HEK293 (cell line): ENCODE measurements around the gene TPI1.

Experiments
- CTCF ChIA-PET: fragments of 350-600 bp; formaldehyde crosslinking; extraction: SDS; loops from one replicate; lab custom pipeline; 2021; ENCODE audit warnings: antibody characterized with exemption; lab: Yijun Ruan, JAX
- POLR2A ChIA-PET: fragments of 300-600 bp; formaldehyde crosslinking; extraction: SDS; loops from one replicate; lab custom pipeline; 2020; ENCODE audit warnings: antibody characterized with exemption, inconsistent platforms; lab: Yijun Ruan, JAX
- H3K27ac ChIP-seq: fragments of 200-500 bp; sonication (Bioruptor generic); 2 replicates; pipeline ENCODE4 v1.5.1; 2014; ENCODE audit warnings: low read depth, low read length, control low read depth, inconsistent platforms; ENCODE audit errors: extremely low read depth
- H3K36me3 ChIP-seq, 2 experiments: fragments of 200-500 bp in 1 of 2; sonication (Bioruptor generic) in 1 of 2; 1 replicate in 1 of 2; 2 replicates in 1 of 2; pipeline ENCODE4 v1.5.1; 2014 to 2017; ENCODE audit warnings: inconsistent platforms in 2 of 2, low read length in 2 of 2; ENCODE audit not compliant: control insufficient read depth in 2 of 2, insufficient read depth in 1 of 2
- H3K4me1 ChIP-seq: fragments of 200-500 bp; sonication (Bioruptor generic); 2 replicates; pipeline ENCODE4 v1.5.1; 2014; ENCODE audit warnings: mild to moderate bottlenecking, low read length, inconsistent platforms; ENCODE audit not compliant: control insufficient read depth, insufficient read depth
- H3K4me3 ChIP-seq: 2 replicates; pipeline ENCODE4 v1.5.1; 2011; ENCODE audit warnings: low read depth, mild to moderate bottlenecking, control low read depth, low read length, moderate library complexity
- H3K9me3 ChIP-seq: fragments of 200-500 bp; sonication (Bioruptor generic); 2 replicates; pipeline ENCODE4 v1.5.1; 2014; ENCODE audit warnings: low read depth, low read length, inconsistent platforms; ENCODE audit not compliant: control insufficient read depth, insufficient read depth
- BCL11B ChIP-seq: fragments of 450-650 bp; formaldehyde crosslinking; IDR thresholded peaks from 2 replicates; pipeline ENCODE4 v1.5.1; 2016; ENCODE audit warnings: low read depth, missing biosample characterization, missing genetic modification characterization
- EGR2 ChIP-seq: fragments of 450-650 bp; formaldehyde crosslinking; IDR thresholded peaks from 2 replicates; pipeline ENCODE4 v1.5.1; 2016; ENCODE audit warnings: low read depth, missing biosample characterization, missing genetic modification characterization
- HOXD13 ChIP-seq: sonication (generic); formaldehyde crosslinking; IDR thresholded peaks from 2 replicates; pipeline ENCODE4 v1.8.0; 2022; ENCODE audit warnings: missing genetic modification reagents, borderline replicate concordance
- KLF10 ChIP-seq: fragments of 450-650 bp; IDR thresholded peaks from 2 replicates; pipeline ENCODE4 v1.5.1; 2018; ENCODE audit warnings: missing biosample characterization, mild to moderate bottlenecking, missing genetic modification characterization
- OSR2 ChIP-seq: fragments of 450-650 bp; formaldehyde crosslinking; IDR thresholded peaks from 2 replicates; pipeline ENCODE4 v1.5.1; 2016; ENCODE audit warnings: missing biosample characterization, missing genetic modification characterization
- SCRT1 ChIP-seq: fragments of 450-650 bp; formaldehyde crosslinking; IDR thresholded peaks from 2 replicates; pipeline ENCODE4 v1.5.1; 2016; ENCODE audit warnings: missing biosample characterization, missing genetic modification characterization, borderline replicate concordance
- SP2 ChIP-seq: fragments of 450-650 bp; formaldehyde crosslinking; IDR thresholded peaks from 2 replicates; pipeline ENCODE4 v1.5.1; 2016; ENCODE audit warnings: missing biosample characterization, missing genetic modification characterization
- ZBTB21 ChIP-seq: fragments of 450-650 bp; formaldehyde crosslinking; IDR thresholded peaks from 2 replicates; pipeline ENCODE4 v1.5.1; 2017; ENCODE audit warnings: missing biosample characterization, missing genetic modification characterization
- ZFP37 ChIP-seq: fragments of 450-650 bp; formaldehyde crosslinking; IDR thresholded peaks from 2 replicates; pipeline ENCODE4 v1.5.1; 2016; ENCODE audit warnings: missing biosample characterization, missing genetic modification characterization
- ZNF10 ChIP-seq: fragments of 450-650 bp; formaldehyde crosslinking; IDR thresholded peaks from 2 replicates; pipeline ENCODE4 v1.5.1; 2017; ENCODE audit warnings: missing biosample characterization, missing genetic modification characterization
- ZNF140 ChIP-seq: fragments of 450-650 bp; formaldehyde crosslinking; IDR thresholded peaks from 2 replicates; pipeline ENCODE4 v1.5.1; 2016; ENCODE audit warnings: missing biosample characterization, missing genetic modification characterization
- ZNF16 ChIP-seq: fragments of 450-650 bp; formaldehyde crosslinking; IDR thresholded peaks from 2 replicates; pipeline ENCODE4 v1.5.1; 2016; ENCODE audit warnings: low read depth, missing biosample characterization, missing genetic modification characterization
- ZNF2 ChIP-seq: fragments of 450-650 bp; formaldehyde crosslinking; IDR thresholded peaks from 2 replicates; pipeline ENCODE4 v1.5.1; 2016; ENCODE audit warnings: missing biosample characterization, missing genetic modification characterization
- ZNF324 ChIP-seq: fragments of 450-650 bp; formaldehyde crosslinking; IDR thresholded peaks from 2 replicates; pipeline ENCODE4 v1.5.1; 2016; ENCODE audit warnings: missing biosample characterization, missing genetic modification characterization
- ZNF629 ChIP-seq: fragments of 450-650 bp; formaldehyde crosslinking; IDR thresholded peaks from 2 replicates; pipeline ENCODE4 v1.5.1; 2017; ENCODE audit warnings: missing biosample characterization, missing genetic modification characterization
- ZNF658 ChIP-seq: fragments of 450-650 bp; formaldehyde crosslinking; IDR thresholded peaks from 2 replicates; pipeline ENCODE4; 2016; ENCODE audit warnings: missing biosample characterization, missing genetic modification characterization
- ZNF768 ChIP-seq: fragments of 450-650 bp; formaldehyde crosslinking; IDR thresholded peaks from 2 replicates; pipeline ENCODE4 v1.5.1; 2018; ENCODE audit warnings: missing biosample characterization, mild to moderate bottlenecking, missing genetic modification characterization
- ZNF785 ChIP-seq: fragments of 450-650 bp; formaldehyde crosslinking; IDR thresholded peaks from 2 replicates; pipeline ENCODE4 v1.5.1; 2016; ENCODE audit warnings: missing biosample characterization, missing genetic modification characterization
- ZSCAN16 ChIP-seq: fragments of 450-650 bp; formaldehyde crosslinking; IDR thresholded peaks from 2 replicates; pipeline ENCODE4 v1.5.1; 2016; ENCODE audit warnings: missing biosample characterization, missing genetic modification characterization
- TF ChIP-seq, protein P1 (sequence below): fragments of 450-650 bp; formaldehyde crosslinking; IDR thresholded peaks from 2 replicates; pipeline ENCODE4 v1.5.1; 2016; ENCODE audit warnings: missing biosample characterization, missing genetic modification characterization
- TF ChIP-seq, protein P2 (sequence below): fragments of 450-650 bp; formaldehyde crosslinking; conservative IDR thresholded peaks from 2 replicates; pipeline ENCODE4 v1.5.1; 2016; ENCODE audit warnings: low read depth, missing biosample characterization, missing genetic modification characterization

Gene TPI1

GRCh38 chr12:6817662-6818157, 49.6 kb upstream of the TPI1 start (continued):
- peak; percentile 55 for TF ChIP-seq EGR2 (tag by site-specific recombination)
- TF ChIP-seq ZBTB21 (tag by site-specific recombination): no peak

DNA sequence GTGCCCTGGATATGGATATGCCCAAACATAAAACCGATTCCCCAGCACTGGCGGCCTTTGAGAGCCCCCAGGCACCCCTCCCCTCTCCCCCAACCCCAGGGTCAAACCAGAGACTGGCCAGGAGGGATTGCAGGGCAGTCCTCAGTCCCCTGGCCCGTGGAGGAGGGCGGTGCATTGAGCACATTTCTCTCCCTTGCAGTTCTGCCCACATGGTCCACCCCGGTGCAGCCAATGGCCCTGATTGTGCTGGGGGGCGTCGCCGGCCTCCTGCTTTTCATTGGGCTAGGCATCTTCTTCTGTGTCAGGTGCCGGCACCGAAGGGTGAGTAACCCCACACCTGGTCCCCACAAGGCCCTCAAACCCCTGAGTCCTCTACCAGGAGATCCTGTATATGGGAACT, 49.1 kb upstream of the TPI1 start:
- CTCF ChIA-PET: interaction anchor here (2.0 kb wide), 1 partner anchor 65 kb away, joined by 9 read pairs; the partner anchor contains the start of gene MLF2

GRCh38 chr12:6818645-6819044, 48.7 kb upstream of the TPI1 start:
- ChIA-PET CTCF (interaction anchor here (2.0 kb wide), 1 partner anchor 66 kb away, joined by 9 read pairs; the partner anchor contains the start of gene MLF2), POLR2A (no interaction called here)
- TF ChIP-seq BCL11B (no peak), ZNF658 (no peak), ZSCAN16 (tag by site-specific recombination) (no peak), ZFP37 (no peak), SCRT1 (tag by site-specific recombination) (no peak), HOXD13 (no peak), ZNF768 (no peak), ZNF324 (tag by site-specific recombination) (no peak), OSR2 (no peak)
- TF ChIP-seq, protein P1, sequence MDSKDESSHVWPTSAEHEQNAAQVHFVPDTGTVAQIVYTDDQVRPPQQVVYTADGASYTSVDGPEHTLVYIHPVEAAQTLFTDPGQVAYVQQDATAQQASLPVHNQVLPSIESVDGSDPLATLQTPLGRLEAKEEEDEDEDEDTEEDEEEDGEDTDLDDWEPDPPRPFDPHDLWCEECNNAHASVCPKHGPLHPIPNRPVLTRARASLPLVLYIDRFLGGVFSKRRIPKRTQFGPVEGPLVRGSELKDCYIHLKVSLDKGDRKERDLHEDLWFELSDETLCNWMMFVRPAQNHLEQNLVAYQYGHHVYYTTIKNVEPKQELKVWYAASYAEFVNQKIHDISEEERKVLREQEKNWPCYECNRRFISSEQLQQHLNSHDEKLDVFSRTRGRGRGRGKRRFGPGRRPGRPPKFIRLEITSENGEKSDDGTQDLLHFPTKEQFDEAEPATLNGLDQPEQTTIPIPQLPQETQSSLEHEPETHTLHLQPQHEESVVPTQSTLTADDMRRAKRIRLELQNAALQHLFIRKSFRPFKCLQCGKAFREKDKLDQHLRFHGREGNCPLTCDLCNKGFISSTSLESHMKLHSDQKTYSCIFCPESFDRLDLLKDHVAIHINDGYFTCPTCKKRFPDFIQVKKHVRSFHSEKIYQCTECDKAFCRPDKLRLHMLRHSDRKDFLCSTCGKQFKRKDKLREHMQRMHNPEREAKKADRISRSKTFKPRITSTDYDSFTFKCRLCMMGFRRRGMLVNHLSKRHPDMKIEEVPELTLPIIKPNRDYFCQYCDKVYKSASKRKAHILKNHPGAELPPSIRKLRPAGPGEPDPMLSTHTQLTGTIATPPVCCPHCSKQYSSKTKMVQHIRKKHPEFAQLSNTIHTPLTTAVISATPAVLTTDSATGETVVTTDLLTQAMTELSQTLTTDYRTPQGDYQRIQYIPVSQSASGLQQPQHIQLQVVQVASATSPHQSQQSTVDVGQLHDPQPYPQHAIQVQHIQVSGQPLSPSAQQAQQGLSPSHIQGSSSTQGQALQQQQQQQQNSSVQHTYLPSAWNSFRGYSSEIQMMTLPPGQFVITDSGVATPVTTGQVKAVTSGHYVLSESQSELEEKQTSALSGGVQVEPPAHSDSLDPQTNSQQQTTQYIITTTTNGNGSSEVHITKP: no peak
- TF ChIP-seq, protein P2, sequence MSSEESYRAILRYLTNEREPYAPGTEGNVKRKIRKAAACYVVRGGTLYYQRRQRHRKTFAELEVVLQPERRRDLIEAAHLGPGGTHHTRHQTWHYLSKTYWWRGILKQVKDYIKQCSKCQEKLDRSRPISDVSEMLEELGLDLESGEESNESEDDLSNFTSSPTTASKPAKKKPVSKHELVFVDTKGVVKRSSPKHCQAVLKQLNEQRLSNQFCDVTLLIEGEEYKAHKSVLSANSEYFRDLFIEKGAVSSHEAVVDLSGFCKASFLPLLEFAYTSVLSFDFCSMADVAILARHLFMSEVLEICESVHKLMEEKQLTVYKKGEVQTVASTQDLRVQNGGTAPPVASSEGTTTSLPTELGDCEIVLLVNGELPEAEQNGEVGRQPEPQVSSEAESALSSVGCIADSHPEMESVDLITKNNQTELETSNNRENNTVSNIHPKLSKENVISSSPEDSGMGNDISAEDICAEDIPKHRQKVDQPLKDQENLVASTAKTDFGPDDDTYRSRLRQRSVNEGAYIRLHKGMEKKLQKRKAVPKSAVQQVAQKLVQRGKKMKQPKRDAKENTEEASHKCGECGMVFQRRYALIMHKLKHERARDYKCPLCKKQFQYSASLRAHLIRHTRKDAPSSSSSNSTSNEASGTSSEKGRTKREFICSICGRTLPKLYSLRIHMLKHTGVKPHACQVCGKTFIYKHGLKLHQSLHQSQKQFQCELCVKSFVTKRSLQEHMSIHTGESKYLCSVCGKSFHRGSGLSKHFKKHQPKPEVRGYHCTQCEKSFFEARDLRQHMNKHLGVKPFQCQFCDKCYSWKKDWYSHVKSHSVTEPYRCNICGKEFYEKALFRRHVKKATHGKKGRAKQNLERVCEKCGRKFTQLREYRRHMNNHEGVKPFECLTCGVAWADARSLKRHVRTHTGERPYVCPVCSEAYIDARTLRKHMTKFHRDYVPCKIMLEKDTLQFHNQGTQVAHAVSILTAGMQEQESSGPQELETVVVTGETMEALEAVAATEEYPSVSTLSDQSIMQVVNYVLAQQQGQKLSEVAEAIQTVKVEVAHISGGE: no peak
- Histone ChIP-seq H3K9me3 (no peaks in the 10 kb centered on the region), H3K36me3 (no peaks in the 10 kb centered on the region), H3K27ac (no peak overlapping the region), H3K4me1 (peaks cover 6% of the 10 kb centered on the region; the same call in 1 of the 2 replicates), H3K4me3 (no peak overlapping the region)

More for the DNA sequence above, 49.1 kb upstream of the TPI1 start:
- peaks cover 6% of the 10 kb centered on the region; the same call in 1 of the 2 replicates for H3K4me1 ChIP-seq
- H3K9me3 ChIP-seq: no peaks in the 10 kb centered on the region
- POLR2A ChIA-PET: no interaction called here
- H3K36me3 ChIP-seq: no peaks in the 10 kb centered on the region
- H3K4me3 ChIP-seq: no peak overlapping the region
- TF ChIP-seq ZNF10 (tag by site-specific recombination) (peak; percentile 43; the same call in 1 of the 2 replicates), SP2 (peak; percentile 13; the same call in 1 of the 2 replicates), ZNF629 (tag by site-specific recombination) (no peak), ZNF16 (tag by site-specific recombination) (no peak), ZNF140 (tag by site-specific recombination) (no peak), ZNF2 (no peak), KLF10 (tag by site-specific recombination) (peak; percentile 94), ZNF785 (no peak)
- TF ChIP-seq, protein P1: peak; percentile 63
- H3K27ac ChIP-seq: no peak overlapping the region
